HCEC 1CT (cell line): Measurements from ENCODE around the gene CFAP74.

ENCODE experiments used
- DNase-seq: peaks from one replicate; pipeline ENCODE4 v3.0.0-alpha.2; 2017

CFAP74 gene

GRCh38 chr1:1914971-1915692 lies 88.5 kb downstream of the CFAP74 start, which contains the start of gene CALML6:
Gene CALML6, plus strand, starts transcription at chr1:1915260. Its CDS starts 21 bp downstream, at chr1:1915281.
- DNase-seq: no peak

- no peak for DNase-seq
Observed at GRCh38 chr1:1914101-1914970, 89.2 kb downstream of the CFAP74 start.

GRCh38 chr1:1911350-1912041 lies 92.1 kb downstream of the CFAP74 start:
- no peak for DNase-seq

GRCh38 chr1:1910651-1911331 lies 92.8 kb downstream of the CFAP74 start:
- DNase-seq: no peak

GRCh38 chr1:1910033-1910465 lies 93.5 kb downstream of the CFAP74 start:
- no peak for DNase-seq

GRCh38 chr1:1908506-1908791 lies 95.1 kb downstream of the CFAP74 start:
- no peak for DNase-seq

- DNase-seq: no peak
Observed at GRCh38 chr1:1907098-1907736, 96.4 kb downstream of the CFAP74 start.

GRCh38 chr1:1906185-1907097 lies 97.1 kb downstream of the CFAP74 start:
- peak; percentile 83 for DNase-seq

- no peak for DNase-seq
Observed at GRCh38 chr1:1903224-1903623, 100.4 kb downstream of the CFAP74 start.

- no peak for DNase-seq
Observed at GRCh38 chr1:1901641-1902294, 101.8 kb downstream of the CFAP74 start.

- no peak for DNase-seq
Observed at GRCh38 chr1:1900883-1901640, 102.5 kb downstream of the CFAP74 start.

GRCh38 chr1:1899967-1900327 lies 103.6 kb downstream of the CFAP74 start:
- no peak for DNase-seq

GRCh38 chr1:1899266-1899966 lies 104.2 kb downstream of the CFAP74 start:
- DNase-seq: no peak

GRCh38 chr1:1898246-1898933 lies 105.2 kb downstream of the CFAP74 start:
- no peak for DNase-seq

GRCh38 chr1:1895456-1896336 lies 107.9 kb downstream of the CFAP74 start:
- no peak for DNase-seq

GRCh38 chr1:1895060-1895418 lies 108.5 kb downstream of the CFAP74 start:
- no peak for DNase-seq

- no peak for DNase-seq
Observed at GRCh38 chr1:1894354-1895059, 109.1 kb downstream of the CFAP74 start.
